HG03175 (cell line): ENCODE data around the gene ATRNL1.
"Not testable (repeated sequence)": the region's sequence is repeated elsewhere in the genome, so short reads cannot be mapped to it uniquely, and the experiment has no call there.

Experiments used
- ATAC-seq: cut with Tn5 transposase; IDR thresholded peaks from one replicate; pipeline ENCODE4 v1.9.1; 2021; ENCODE audit warnings: mild to moderate bottlenecking, moderate library complexity; ENCODE audit not compliant: unreplicated experiment

The ATRNL1 gene

DNA sequence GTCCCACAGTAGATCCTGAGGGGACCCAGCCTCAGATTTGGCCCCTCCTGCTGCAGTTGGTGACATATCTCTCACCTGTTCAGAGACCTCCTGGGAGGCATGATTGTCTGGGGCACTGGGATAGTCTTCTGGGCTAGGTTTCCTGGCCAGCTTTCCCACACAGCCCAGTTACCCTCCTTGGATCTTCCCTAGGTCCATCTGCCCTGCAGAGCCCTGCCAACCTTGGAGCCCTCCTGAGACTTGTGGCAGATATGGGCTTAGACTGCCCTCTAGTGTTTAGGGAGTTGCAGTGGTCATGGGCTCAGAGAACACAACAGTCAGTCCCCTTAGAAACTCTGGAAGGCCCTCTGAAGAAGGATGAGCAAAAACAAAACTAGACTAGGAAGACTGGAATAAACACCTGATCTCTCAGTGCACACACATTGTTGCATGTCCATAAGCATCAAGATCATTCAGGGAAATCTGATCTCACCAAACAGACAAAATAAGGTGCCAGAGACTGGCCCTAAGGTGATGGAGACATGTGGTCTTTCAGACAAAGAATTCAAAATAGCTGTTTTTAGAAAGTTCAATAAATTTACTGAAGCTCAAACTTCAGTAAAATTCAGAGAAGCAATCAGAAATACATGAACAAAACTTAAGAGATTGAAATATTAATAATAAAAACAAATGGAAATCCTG, 324.6 kb downstream of the ATRNL1 start:
- peak; percentile 71 for ATAC-seq

DNA sequence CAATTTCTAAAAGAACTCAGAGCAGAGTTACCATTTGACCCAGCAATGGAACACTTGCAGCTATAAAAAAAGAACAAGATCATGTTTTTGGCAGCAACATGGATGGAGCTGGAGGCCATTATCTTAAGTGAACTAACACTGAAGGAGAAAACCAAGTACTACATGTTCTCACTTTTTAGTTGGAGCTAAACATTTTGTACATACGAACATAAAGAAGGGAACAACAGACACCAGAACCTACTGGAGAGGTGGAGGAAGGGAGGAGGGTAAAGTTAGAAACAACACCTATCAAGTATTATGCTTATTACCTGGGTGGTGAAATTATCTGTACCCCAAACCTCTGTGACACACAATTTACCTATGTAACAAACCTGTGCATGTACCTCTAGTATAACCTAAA, 329.5 kb downstream of the ATRNL1 start:
- ATAC-seq = no peak

DNA sequence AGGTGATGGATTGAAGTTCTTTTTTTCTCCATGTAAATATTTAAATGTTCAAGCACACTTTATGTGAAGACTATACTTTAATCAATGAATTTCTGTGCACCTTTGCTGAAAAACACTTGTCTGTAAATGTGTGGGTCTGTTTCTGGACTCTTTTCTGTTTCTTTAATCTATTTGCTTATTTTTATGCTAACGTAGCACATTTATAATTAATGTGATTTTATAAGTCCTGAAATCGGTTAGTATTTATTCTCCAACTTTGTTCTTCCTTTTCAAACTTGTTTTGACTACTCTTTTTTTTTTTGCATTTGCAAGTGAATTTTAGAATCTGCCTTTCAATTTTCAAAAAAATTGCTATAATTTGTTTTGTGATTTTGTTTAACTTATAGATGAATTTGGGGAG, 334.4 kb downstream of the ATRNL1 start:
- ATAC-seq = no peak

DNA sequence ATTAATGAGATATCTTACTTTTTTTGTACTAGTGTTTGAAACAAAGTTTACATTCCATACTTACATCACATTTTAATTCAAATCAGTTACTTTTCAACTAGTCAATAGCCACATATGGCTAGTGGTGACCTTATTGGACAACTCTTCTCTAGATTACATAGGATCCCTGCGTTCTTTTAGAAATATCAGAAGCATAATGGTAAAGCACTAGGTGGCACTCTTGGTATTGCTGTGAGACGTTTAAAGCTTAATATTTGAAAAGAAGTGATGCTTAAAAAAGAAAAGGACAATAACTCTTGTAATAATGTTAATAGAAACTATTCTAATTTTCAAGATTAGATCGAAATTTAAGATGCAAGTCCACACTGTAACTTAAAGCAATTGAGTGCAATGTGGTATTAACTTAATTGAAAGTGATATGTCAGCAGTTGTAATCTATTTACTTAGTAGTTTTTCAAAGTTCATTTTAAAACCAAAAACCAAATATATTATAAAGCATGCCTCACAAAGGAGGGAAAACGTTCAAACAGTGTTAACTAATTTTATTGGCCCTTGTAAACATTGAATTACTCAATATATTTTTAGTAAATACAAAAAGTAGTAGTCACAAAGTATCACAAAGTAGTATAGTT, 339.1 kb downstream of the ATRNL1 start:
- ATAC-seq = no peak

DNA sequence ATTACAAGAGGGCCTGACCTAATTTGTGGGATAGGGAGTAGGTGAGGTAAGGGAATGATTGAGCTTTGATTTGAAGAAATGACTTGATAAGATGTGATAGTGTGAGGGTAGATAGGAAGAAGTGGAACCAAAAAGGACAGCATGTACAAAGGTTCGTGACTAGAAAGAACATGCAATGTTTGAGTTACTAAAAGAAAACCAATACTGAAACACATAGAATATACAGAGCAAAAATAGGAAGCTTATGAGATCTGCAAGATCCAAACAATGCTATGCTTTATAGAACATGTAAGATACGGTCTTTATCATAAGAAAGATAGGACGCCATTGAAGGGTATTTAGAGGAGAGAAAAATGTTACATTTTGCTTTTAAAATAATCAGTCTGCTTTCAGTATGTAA, 343.8 kb downstream of the ATRNL1 start:
- ATAC-seq = no peak

DNA sequence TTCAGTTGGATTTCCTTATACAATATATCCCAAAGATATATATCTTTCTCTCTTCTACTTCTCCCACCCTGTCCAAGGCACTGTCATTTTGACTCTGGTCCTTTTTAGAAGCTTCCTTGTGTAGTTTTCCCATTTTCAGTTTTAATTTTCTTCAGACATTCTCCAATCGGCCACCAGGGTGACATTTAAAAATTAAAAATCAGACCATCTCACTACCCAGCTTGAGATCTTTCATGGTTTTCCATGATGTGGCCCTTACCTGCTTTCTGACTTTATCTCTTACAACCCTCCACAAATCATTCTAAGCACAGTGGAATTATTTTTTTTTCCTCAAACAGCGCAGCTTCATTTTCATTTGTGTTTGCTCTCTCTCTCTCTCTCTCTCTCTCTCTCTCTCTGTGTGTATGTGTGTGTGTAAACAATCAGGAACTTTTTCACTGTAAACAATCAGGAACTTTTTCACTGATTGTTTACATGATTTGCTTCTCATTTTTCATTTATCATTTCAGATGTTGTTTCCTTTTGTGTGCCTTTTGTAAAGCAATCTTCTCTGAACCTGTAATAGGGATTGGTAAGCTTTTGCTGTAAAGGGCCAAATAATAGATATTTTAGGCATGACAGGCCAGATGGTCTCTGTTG, 348.9 kb downstream of the ATRNL1 start:
- no peak for ATAC-seq

DNA sequence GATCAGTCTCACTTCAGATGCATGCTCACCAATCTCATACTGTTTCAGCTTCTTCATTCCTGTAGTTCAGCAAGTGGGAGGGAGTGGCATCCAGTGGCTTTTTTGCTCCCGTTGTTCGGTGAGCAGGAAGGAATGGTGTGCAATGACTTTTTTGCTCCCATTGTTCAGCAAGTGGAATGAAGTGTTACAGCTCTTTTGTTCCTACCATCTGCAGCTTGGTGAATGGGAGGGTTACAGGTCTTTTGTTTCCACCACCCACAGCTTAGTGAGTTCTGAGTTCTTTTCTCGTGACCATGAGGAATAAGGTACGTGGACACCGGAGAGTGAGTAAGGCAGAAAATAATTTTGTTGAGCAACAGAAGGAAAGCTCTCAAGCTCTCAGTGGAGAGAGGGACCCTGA, 363.6 kb downstream of the ATRNL1 start:
- no peak for ATAC-seq

DNA sequence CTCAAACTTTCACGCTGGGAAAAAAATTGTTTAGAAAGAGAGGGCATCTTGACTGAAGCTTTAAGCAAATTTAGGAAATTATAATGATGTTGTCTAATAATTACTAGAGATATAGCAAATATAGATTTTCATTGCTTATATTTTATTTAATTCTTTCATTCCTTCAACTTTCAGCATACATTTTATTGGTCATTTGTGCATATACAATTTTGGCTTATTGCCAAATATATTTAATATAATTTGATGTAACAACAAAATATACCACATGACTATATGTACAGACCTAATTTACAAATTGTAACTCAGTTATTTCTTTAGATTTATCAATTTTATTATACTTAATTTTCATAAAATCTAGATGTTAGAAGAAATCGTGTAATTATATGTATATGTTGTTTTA, 390.1 kb downstream of the ATRNL1 start:
- no peak for ATAC-seq

DNA sequence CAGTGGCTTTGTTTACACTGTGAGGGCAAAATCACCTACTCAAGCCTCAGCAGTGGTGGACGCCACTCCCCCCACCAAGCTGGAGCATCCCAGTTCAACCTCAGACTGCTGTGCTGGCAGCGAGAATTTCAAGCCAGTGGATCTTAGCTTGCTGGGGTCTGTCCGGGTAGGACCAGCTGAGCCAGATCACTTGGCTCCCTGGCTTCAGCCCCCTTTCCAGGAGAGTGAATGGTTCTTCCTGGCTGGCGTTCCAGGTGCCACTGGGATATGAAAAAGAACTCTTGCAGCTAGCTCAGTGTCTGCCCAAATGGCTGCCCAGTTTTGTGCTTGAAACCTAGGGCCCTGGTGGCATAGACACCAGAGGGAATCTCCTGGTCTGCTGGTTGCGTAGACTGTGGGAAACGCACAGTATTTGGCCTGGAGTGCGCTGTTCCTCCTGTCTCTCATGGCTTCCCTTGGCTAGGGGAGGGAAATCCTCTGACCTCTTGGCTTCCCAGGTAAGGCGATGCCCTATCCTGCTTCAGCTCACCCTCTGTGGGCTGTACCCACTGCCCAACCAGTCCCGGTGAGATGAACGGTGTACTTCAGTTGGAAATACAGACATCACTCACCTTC, 398.5 kb downstream of the ATRNL1 start:
- ATAC-seq = no peak

DNA sequence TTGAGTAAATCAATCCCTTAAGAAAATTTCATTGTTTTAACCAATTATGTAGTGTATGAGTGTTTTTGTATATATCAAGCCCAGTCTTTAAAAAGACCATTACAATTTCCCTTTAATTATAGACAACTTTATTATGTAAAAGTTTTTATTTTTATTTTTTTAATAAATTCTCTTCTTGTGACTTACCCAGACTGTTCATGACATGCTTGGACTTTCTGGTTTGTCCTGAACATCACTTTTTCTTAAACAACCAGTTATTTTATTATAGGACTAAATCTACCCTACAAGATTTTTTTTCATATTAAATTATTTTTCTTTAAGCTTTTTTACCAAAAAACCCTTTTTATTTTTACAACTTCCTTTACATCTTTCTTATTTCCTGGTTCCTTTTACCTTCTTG, 410.4 kb downstream of the ATRNL1 start:
- no peak for ATAC-seq

DNA sequence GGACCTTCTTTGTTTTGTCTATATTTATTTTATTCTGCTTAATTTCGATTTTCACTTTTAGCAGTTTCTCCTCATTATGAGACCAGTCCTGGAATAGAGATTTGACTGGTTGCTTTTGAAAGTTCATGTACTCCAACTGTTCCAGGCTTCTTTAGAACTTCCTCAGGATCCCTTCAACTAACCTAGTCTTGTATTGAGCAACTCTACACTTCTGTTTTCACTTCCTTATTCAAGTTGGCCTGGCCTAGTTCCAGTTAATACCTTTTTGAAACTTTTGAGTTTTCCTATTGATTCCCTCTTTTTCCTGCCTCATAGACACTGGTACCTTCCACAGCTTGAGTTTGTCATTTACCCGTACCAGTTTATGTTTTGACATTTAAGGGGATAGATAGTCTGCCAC, 421.7 kb downstream of the ATRNL1 start:
- ATAC-seq = no peak

DNA sequence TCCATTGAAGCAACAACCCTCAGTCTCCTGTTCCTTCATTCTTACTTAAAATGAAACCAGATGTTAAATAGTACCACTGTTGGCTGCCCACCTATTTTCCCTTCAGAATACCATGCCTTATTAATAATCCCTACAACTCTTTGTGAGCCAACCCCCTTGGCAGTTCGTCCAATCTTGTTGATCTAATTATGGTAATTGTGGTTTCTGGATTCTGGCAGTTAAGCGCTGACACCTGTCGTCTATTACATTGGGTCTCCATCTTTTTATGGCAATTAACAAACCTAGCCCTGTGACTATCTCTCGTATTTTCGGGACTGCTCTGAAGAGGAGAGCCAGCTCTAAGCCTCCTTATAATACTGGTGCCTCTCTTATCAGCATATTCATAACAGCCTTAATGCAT, 432.0 kb downstream of the ATRNL1 start:
- no peak for ATAC-seq

DNA sequence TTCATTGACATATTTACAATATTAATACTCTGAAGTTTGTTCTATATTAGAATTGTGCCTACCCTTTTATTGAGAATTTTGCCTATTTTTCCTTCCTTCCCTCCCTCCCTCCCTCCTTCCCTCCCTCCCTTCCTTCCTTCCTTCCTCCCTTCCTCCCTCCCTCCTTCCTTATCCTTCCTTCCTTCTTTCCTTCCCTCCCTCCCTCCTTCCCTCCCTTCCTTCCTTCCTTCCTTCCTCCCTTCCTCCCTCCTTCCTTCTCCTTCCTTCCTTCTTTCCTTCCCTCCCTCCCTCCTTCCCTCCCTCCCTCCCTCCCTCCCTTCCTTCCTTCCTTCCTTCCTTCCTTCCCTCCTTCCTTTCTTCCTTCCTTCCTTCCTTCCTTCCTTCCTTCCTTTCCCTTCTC, 434.5 kb downstream of the ATRNL1 start:
- not testable (repeated sequence) for ATAC-seq

DNA sequence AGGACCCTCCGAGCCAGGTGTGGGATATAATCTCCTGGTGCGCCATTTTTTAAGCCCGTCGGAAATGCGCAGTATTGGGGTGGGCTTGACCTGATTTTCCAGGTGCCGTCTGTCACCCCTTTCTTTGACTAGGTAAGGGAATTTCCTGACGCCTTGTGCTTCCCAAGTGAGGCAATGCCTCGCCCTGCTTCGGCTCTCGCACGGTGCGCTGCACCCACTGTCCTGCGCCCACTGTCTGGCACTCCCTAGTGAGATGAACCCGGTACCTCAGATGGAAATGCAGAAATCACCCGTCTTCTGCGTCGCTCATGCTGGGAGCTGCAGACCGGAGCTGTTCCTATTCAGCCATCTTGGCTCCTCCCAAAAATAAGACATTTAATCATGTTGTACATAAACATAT, 443.2 kb downstream of the ATRNL1 start:
- ATAC-seq = not testable (repeated sequence)

DNA sequence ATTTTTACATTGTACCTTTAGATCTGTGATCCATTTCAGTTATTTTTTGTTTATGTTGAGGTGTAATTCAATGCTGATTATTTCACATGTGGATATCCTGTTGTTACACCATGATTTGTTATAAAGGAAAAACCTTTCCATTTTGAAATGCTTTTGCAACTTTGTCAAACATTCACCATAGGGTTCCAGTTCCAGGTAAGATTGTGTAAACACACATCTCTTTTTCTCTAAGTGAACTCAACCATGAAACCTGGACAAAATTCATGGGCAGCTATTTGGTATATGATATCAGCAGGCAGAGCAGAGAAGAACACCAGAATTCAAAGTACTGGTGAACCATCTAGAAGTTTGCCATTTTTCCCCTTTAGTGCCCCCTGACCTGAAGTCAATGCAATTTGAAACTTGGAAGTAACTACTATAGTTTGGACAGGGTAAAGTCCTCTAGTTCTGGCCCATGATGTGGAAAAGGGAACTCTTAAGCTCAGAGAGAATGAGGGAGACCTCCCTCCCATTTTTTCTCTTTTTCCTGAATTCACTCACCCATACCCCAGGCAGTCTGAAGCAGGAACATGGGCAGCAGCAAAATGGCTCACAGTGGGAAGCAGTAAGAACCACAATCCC, 446.1 kb downstream of the ATRNL1 start:
- no peak for ATAC-seq

DNA sequence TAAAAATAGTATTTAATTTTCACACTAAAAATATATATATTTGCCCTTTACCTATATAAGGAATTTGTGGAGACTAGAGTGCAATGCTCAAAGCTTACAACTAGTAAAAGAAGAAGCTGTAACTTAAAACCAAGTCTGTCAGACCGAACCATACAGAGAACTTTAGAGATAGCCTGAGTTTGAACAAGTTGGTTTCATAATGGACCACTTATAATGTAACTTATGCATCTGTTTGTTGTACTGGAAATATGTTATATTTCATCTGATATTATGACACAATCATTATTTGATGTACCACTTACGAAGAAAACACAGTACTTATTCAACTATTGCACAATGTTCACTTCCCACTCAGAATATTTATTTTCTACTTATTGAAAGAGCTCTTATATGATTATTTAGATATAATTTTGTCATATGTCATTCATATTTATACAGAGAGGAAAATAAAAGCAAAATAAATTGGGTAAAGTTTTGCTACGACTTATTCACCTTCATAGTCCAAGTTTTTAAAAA, 462.8 kb downstream of the ATRNL1 start:
- ATAC-seq = no peak

DNA sequence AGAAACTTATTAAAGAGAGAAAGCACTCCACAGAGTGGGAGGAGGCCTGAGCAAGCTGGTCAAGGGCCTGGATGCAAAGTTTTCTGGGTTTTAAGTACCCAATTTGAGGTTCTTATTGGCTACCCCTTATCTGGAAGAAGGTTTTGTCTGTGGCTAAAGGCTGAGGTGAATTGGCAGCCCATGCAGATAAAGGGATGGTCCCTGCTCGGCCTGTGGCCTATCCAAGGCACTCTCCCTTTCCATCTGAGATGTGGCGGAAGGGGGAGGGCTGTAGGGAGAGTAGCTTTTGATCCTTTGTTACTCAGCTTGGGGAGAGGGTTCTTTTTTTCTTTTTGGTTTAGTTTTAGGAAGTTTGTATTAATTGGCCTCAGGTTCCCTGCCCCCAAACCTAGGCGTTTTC, 465.1 kb downstream of the ATRNL1 start:
- no peak for ATAC-seq

DNA sequence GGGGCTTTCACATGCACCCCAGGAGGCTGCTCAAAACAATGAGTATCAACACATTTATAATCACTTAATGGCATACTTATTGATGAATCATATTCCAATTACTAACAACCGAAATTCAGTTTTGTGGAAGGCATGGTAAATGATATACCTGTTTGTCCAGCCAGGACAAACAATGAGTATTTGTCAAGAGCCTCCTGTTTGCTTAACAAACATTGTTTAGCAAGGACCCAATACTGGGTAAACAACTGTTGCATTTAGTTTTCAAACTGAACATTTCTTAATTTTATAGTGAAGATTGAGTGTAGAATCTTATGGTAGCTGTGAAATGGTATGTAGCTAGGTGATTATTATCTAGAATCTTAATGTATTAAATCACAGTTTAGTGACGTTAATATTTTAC, 473.7 kb downstream of the ATRNL1 start:
- no peak for ATAC-seq

DNA sequence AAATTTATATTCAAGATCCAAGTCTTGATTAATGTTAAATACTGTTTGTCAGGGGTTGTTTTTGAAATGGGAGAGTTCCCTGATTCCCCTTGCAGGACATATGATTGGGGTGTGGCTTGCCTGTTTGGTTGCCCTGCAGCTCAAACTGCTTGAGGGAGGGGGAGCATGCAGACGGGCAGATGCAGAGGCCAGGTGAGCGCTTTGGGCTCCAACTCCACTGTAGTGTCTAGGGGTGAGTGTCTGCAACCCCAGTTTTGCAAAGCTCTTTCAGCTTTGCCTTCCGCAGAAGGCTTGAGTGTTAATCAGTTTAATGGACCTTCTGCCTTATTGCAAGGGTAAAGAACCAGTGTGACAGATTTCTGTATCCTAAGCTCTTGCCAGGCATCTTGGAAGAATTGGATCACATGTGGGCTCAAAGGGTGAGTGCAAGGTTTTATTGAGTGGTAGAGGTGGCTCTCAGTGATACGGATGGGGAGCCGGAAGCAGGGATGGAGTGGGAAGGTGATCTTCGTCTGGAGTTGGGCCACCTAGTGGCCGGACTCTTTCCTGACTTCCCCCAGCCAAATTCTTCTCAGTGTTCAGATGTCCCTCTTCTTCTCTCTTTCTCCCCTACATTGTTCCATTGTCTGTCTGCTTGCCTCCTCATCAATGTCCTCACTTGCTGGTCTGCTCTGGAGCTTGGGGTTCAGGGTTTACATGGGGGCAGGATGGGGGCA, 479.7 kb downstream of the ATRNL1 start:
- no peak for ATAC-seq

DNA sequence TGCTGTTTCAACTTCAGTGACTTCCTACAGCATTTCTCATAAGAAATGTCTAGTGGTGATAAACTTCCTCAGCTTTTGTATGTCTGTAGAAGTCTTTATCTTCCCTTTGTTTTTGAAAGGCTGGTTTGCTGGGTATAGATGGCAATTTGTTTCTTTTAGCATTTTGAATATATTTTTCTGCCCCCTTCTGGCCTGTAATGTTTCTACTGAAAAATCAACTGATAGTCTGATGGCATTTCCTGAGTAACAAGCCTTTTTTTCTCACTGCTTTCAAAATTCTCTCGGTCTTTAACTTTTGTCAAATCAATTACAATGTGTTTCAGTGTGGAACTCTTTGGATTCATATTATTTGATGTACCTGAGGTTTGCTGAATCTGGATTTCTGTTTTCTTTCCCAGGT, 487.1 kb downstream of the ATRNL1 start:
- no peak for ATAC-seq

DNA sequence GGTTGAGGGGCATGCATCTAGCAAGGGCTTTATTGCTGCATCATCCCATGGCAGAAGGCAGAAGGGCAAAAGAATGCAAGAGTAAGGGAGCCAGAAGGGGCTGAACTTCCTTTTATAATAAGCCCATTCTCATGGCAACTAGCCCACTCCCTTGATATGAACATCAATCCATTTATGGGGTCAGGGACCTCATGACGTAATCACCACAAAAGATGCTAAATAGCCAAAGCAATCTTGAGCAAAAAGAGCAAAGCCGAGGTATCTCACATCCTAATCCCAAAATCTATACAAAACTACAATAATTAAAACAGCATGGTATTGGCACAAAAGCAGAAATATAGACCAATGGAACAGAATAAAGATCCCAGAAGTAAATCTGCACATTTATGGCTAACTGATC, 499.9 kb downstream of the ATRNL1 start:
- no peak for ATAC-seq
